HG03439 (cell line): ENCODE measurements around the gene KCTD8.
"Not testable (repeated sequence)": the region's sequence is repeated elsewhere in the genome, so short reads cannot be mapped to it uniquely, and the experiment has no call there.

Experiments used
- ATAC-seq: cut with Tn5 transposase; IDR thresholded peaks from one replicate; pipeline ENCODE4 v1.9.1; 2021; ENCODE audit warnings: mild to moderate bottlenecking, moderate library complexity; ENCODE audit not compliant: unreplicated experiment

The KCTD8 gene

GRCh38 chr4:44167766-44168165 lies 280.8 kb downstream of the KCTD8 start:
- not testable (repeated sequence) for ATAC-seq

- ATAC-seq: no peak
Measured at GRCh38 chr4:44165938-44166337, 282.7 kb downstream of the KCTD8 start.

GRCh38 chr4:44162538-44163270 lies 285.9 kb downstream of the KCTD8 start:
- ATAC-seq: no peak

GRCh38 chr4:44161756-44162155 lies 286.9 kb downstream of the KCTD8 start:
- ATAC-seq: no peak

- no peak for ATAC-seq
Measured at GRCh38 chr4:44160776-44161367, 287.7 kb downstream of the KCTD8 start.

- no peak for ATAC-seq
Measured at GRCh38 chr4:44159991-44160390, 288.6 kb downstream of the KCTD8 start.

- no peak for ATAC-seq
Measured at GRCh38 chr4:44157611-44158277, 290.9 kb downstream of the KCTD8 start.

GRCh38 chr4:44150091-44150576 lies 298.5 kb downstream of the KCTD8 start:
- ATAC-seq: no peak

GRCh38 chr4:44149282-44149681 lies 299.3 kb downstream of the KCTD8 start:
- ATAC-seq: no peak

- no peak for ATAC-seq
Measured at GRCh38 chr4:44147571-44148075, 301.0 kb downstream of the KCTD8 start.

GRCh38 chr4:44146516-44146915 lies 302.1 kb downstream of the KCTD8 start:
- ATAC-seq: no peak

GRCh38 chr4:44145868-44146267 lies 302.7 kb downstream of the KCTD8 start:
- ATAC-seq: no peak

GRCh38 chr4:44132526-44132925 lies 316.1 kb downstream of the KCTD8 start:
- no peak for ATAC-seq
